DMS53 (cell line): ENCODE measurements around the gene KAZN.

Source experiments
- DNase-seq: peaks from one replicate; lab custom pipeline; 2025; lab: John Stamatoyannopoulos, UW

KAZN gene

DNA sequence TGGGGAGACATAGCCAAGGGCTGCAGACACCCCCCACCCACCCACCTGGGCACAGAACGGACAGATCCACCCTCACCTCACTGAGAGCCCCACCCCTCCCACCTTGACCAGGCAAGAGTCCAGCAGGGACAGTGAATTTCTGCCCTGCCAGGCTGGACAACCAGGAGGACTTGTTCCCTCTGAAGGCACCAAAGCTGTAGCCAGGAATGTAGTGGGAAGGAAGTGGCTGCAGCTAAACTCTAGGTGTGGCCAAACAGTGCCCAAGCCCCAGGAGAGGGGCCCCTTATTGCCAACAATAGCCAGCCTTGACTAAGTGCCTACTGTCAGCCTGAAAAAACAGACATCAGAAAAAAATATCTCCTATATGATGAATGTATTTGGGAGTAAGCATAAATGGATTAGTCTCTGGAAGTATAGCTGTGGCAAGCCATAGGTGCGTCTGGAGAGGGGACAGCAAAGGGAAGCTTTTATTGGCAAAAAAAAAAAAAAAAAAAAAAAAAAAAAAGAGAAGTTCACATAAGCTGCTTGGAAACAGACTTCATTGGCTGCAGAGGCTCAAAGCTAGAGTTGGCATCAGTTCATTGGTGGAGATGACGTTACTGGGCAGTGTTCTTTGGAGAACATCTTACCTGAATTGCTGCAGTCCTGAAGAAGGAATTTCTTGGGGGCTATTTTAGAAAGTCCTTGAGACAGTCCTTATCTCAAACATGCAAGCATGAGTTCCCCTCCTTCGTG is 490.9 kb downstream of the KAZN start:
- DNase-seq, result peak; percentile 49

- DNase-seq, result peak; percentile 98
These were observed 491.9 kb downstream of the KAZN start for GRCh38 chr1:15090373-15090772.

- DNase-seq, result no peak
These were observed 495.6 kb downstream of the KAZN start for GRCh38 chr1:15094056-15094455.

- DNase-seq, result no peak
These were observed 496.4 kb downstream of the KAZN start for GRCh38 chr1:15094719-15095495.

GRCh38 chr1:15095496-15095875 is 497.0 kb downstream of the KAZN start:
- no peak for DNase-seq

GRCh38 chr1:15096293-15096692 is 497.8 kb downstream of the KAZN start:
- no peak for DNase-seq

DNA sequence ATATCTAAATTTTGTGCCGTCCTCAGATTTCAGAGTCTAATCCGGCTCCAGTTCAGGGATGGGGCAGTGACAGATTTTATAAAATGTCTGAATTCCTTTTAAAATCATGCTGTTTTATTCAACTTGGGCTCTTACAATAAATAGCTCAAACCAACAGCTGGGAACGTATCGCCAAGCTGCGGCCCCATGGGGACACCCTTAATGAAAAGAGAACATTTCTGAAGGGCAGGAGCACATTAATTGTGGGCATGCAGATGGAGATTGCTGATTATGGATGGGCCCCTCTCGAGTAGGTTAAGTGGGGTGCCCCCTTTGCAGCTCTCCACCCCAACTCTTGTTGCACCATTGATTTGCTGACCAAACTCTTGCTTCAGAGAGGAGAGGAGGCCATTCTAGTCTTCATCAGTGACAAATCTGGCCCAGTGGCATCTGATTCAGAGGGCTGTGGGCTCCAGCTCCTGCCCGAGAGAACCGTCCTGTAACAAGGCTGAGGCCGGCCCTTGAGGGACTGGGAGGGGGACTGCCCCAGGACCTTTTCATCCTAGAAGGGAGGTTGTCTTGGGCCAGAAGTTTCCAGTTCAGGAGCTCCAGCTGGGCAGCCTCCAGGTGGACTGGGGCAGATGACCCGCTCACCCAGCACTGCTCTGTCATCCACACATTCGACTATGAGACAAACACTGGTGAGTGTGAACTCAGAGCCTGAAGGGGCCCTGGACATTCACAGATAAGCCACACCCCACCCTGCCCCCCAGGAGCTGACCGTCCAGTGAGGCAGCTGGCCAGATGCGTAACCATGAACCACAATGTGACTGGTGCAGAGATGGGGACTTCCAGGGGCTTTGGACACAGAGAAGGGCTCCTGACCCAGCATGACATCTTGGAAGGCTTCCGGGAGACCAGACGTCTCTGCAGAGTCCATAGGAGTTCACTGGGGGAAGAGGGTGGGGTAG is 500.0 kb downstream of the KAZN start:
- no peak for DNase-seq

- no peak for DNase-seq
These were observed 501.1 kb downstream of the KAZN start for GRCh38 chr1:15099441-15100120.

GRCh38 chr1:15100121-15100879 is 501.8 kb downstream of the KAZN start:
- DNase-seq, result peak; percentile 82

GRCh38 chr1:15100880-15101760 is 502.6 kb downstream of the KAZN start:
- DNase-seq, result no peak

- DNase-seq, result no peak
These were observed 503.3 kb downstream of the KAZN start for GRCh38 chr1:15101801-15102200.

GRCh38 chr1:15102646-15103045 is 504.2 kb downstream of the KAZN start:
- no peak for DNase-seq

- no peak for DNase-seq
These were observed 504.7 kb downstream of the KAZN start for GRCh38 chr1:15103211-15103610.

DNA sequence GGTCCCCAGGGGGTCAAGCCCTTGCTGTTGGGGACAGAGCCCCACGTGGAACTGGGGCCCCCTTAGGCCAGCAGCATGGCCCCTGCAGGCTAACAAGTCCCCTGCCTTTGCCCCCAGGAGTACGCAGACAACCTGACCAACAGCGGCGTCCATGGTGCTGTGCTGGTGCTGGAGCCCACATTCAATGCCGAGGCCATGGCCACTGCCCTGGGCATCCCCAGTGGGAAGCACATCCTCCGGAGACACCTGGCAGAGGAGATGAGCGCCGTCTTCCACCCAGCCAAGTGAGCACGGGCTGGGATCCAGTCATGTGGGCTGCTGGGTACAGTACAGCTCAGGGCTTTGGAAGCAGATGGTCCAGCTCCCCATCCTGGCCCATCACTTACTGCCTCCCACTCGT is 505.4 kb downstream of the KAZN start:
- DNase-seq, result no peak

DNA sequence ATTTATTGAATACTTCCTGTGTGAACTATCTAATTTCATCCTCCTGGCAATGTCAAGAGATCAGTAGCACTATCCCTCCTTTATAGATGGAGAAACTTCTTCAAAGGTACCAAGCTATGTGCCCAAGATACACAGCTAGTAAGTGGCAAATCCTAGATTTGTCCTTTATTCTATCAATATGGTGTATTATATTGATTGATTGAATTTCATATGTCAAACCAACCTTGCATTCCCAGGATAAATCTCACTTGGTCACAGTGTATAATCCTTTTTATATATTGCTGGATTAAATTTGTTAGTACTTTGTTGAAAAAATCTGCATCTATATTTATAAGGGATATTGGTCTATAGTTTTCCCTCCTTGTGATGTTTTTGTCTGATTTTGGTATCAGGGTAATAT is 506.3 kb downstream of the KAZN start:
- no peak for DNase-seq

GRCh38 chr1:15106608-15107007 is 508.1 kb downstream of the KAZN start:
- DNase-seq, result peak; percentile 43

- DNase-seq, result no peak
These were observed 508.7 kb downstream of the KAZN start for GRCh38 chr1:15107058-15107687.

DNA sequence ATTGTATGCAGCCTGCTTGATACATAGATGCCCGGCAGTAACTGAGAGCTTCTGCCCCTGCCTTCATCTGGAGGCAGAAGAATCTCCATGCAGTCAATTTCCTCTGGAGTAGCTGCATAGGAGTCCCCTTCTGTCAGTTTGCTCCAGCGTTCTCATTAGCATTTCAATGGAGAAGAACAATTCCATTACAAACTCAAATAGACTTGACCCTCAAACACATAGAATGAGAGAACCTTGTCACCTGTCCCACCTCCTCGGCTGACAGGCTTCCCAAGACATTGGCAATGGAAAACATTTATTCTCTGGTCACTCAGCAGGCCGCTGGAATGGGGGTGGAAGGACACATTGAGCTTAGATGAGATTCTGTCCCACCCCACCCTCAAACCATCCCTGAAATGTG is 509.4 kb downstream of the KAZN start:
- DNase-seq, result no peak

DNA sequence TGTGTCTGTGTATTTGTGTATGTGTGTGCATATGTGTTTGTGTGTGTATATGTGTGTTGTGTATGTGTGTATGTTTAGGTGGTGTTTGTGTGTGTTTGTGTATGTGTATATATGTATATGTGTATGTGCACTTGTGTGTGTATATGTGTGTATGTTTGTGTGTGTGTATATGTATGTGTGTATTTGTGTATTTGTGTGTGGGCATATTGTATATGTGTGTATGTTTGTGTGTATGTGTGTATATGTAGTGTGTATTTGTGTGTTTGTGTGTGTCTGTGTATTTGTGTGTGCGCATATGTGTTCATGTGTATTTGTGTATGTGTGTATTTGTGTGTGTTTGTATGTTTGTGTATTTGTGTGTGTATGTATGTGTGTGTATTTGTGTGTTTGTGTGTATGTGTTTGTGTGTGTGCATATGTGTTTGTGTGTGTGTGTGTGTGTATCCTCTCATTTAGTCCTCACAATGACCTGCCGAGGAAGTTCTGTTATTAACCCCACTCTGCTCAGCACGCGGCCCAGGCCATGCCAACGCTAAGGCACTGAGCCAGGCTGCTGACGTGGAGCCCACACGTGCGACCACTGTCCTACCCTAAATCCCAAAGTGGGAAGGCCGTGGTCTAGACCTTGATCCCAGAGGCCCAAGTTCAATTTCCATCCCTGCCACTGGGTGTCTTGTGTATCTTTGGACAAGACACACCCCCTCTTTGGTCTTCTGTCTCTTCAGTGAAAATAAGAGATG is 511.8 kb downstream of the KAZN start:
- peak; percentile 28 for DNase-seq
